Neural crest cell (in vitro differentiated cells): Measurements from ENCODE around the gene OR13C9. TPM values are rescaled to one million over a fixed set of nuclear protein-coding genes. Genes with fewer than 3 reads are reported as not detected.

ENCODE experiments used
- DNase-seq: peaks from one replicate; pipeline ENCODE4 v3.0.0; 2021; ENCODE audit warnings: low read depth, mixed read lengths, low spot score
- H3K27ac Mint-ChIP-seq: one replicate; pipeline ENCODE4 v1.8.0; 2021; ENCODE audit warnings: mild to moderate bottlenecking, mixed read lengths; ENCODE audit not compliant: unreplicated experiment
- H3K27me3 Mint-ChIP-seq: 2 replicates; pipeline ENCODE4 v1.8.0; 2021; ENCODE audit warnings: low read depth, mild to moderate bottlenecking, mixed read lengths
- H3K36me3 Mint-ChIP-seq: 2 replicates; pipeline ENCODE4 v1.8.0; 2021; ENCODE audit warnings: low read depth, mild to moderate bottlenecking, mixed read lengths
- H3K4me1 Mint-ChIP-seq: 2 replicates; pipeline ENCODE4 v1.8.0; 2021; ENCODE audit warnings: mixed read lengths
- H3K4me3 Mint-ChIP-seq: one replicate; pipeline ENCODE4 v1.8.0; 2021; ENCODE audit warnings: mild to moderate bottlenecking, mixed read lengths
- H3K9me3 Mint-ChIP-seq: 2 replicates; pipeline ENCODE4 v1.8.0; 2021; ENCODE audit warnings: mixed read lengths
- CTCF ChIP-seq: fragments of 200-600 bp; sonication (generic); conservative IDR thresholded peaks from 2 replicates; pipeline ENCODE4 v1.5.0; 2021; ENCODE audit warnings: antibody characterized with exemption, mild to moderate bottlenecking
- total RNA-seq: library from RNA; stranded (reverse); gene quantifications from 2 replicates; pipeline ENCODE4 v1.2.1, GENCODE V29; 2021

OR13C9 gene
- total RNA-seq, 1 donor from 2014 or later: not detected

- Mint-ChIP-seq H3K9me3 (peaks cover 10% of the 10 kb centered on the region), H3K27ac (no peak overlapping the region), H3K4me3 (no peak overlapping the region), H3K4me1 (no peaks in the 10 kb centered on the region), H3K27me3 (no peaks in the 10 kb centered on the region), H3K36me3 (peaks cover 4% of the 10 kb centered on the region)
- TF ChIP-seq CTCF: no peak
- no peak for DNase-seq
These were observed 45.4 kb downstream of the OR13C9 start for GRCh38 chr9:104572612-104573011.

- Mint-ChIP-seq H3K27me3 (no peaks in the 10 kb centered on the region), H3K27ac (no peak within 1 kb of the TSS), H3K36me3 (peaks cover 2% of the 10 kb centered on the region), H3K9me3 (peaks cover 10% of the 10 kb centered on the region), H3K4me1 (peaks cover 8% of the 10 kb centered on the region), H3K4me3 (no peak within 1 kb of the TSS)
- no peak for DNase-seq
- no peak for TF ChIP-seq CTCF
These were observed 49.1 kb downstream of the OR13C9 start, which contains the start of gene OR13C8 for GRCh38 chr9:104568868-104569267. OR13C8 (plus strand) TSS chr9:104569168; CDS start chr9:104569168, 0 bp downstream.

Other genes starting within 250 kb of the OR13C9 start
- gene OR13F1, start 113.9 kb downstream of the OR13C9 start, total RNA-seq: not detected in 2 replicates
- not detected in 2 replicates for gene OR13C4, start 91.0 kb downstream of the OR13C9 start, total RNA-seq
- gene OR13C3, start 81.3 kb downstream of the OR13C9 start, total RNA-seq: not detected in 2 replicates
- gene OR13C8, start 49.0 kb downstream of the OR13C9 start, total RNA-seq: not detected in 2 replicates
- not detected in 2 replicates for gene OR13C5, start 18.8 kb downstream of the OR13C9 start, total RNA-seq
- not detected in 2 replicates for gene OR13C2, start 12.6 kb downstream of the OR13C9 start, total RNA-seq
- not detected in 2 replicates for gene OR13D1, start 76.3 kb upstream of the OR13C9 start, total RNA-seq
- 14.6 and 14.9 TPM in 2 replicates for gene NIPSNAP3A, start 129.5 kb upstream of the OR13C9 start, total RNA-seq
- gene NIPSNAP3B, start 145.9 kb upstream of the OR13C9 start, total RNA-seq: 3.8 TPM in 2 replicates